GM13977 (cell line): ENCODE measurements around the gene COA6.

ENCODE experiments used
- DNase-seq: peaks from one replicate; pipeline ENCODE4 v3.0.0; 2012; ENCODE audit warnings: low spot score
- CTCF ChIP-seq: IDR thresholded peaks from 2 replicates; pipeline ENCODE4 v1.5.1; 2012; ENCODE audit warnings: mild to moderate bottlenecking, control low read depth; ENCODE audit not compliant: insufficient read depth; ENCODE audit errors: extremely low read depth, missing control alignments
- in situ Hi-C: fragments of 300-500 bp; cut with MboI; formaldehyde crosslinking; loops from one replicate; pipeline ENCODE4 v1.12.0; 2022; ENCODE audit warnings: low sequenced_read_pairs, low pct_unique_long_range_greater_than_20kb, mixed read lengths, inconsistent platforms; ENCODE audit not compliant: unreplicated experiment

Gene COA6

GRCh38 chr1:234408757-234409156 is 35.5 kb downstream of the COA6 start:
- TF ChIP-seq CTCF, result no peak
- DNase-seq, result no peak
- in situ Hi-C loops, result no loop called here

GRCh38 chr1:234409328-234409727 is 36.1 kb downstream of the COA6 start:
- in situ Hi-C loops, result no loop called here
- DNase-seq, result no peak
- TF ChIP-seq CTCF, result peak; percentile 24

DNA sequence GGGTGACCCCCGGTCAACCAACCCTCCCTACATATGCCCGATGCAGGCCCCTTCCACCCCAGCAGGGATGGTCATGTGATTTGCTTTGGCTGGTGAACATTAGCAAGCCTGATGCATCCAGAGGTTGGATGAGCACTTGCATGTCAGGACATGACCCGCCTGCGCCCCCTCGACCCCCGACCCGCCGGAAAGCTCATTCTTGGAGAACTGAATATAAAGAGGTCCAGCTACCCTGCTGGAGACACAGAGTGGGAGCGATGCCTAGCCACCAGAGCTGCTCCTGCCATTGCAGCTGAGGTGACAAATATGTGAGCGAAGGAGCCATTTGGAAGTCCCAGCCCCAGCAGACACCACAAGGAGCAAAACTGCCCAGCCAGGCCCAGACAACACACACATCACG is 39.6 kb downstream of the COA6 start:
- no peak for TF ChIP-seq CTCF
- in situ Hi-C loops, result no loop called here

DNA sequence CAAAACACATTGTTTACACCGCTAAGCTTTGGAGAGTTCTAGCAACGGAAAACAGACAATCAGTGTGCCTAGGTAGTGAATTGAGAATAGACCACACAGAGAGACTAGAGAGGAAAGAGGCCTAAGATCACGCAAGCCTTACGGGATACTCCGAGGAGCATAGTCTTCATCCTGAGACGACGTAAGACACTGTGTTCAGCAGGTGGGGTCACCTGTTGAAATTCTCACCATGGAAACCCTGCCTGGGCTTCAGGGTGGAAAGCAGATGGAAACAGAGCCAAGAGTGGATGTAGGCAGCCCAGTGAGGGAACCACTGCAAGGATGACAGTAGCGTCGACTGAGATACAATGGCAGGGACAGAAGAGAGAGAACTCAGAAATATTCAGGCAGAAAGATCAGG is 40.2 kb downstream of the COA6 start:
- no peak for DNase-seq
- no peak for TF ChIP-seq CTCF
- in situ Hi-C loops, result no loop called here

More for the DNA sequence above, 39.6 kb downstream of the COA6 start:
- DNase-seq, result no peak

GRCh38 chr1:234413990-234414389 is 40.7 kb downstream of the COA6 start:
- in situ Hi-C loops, result no loop called here
- TF ChIP-seq CTCF, result no peak
- DNase-seq, result no peak

DNA sequence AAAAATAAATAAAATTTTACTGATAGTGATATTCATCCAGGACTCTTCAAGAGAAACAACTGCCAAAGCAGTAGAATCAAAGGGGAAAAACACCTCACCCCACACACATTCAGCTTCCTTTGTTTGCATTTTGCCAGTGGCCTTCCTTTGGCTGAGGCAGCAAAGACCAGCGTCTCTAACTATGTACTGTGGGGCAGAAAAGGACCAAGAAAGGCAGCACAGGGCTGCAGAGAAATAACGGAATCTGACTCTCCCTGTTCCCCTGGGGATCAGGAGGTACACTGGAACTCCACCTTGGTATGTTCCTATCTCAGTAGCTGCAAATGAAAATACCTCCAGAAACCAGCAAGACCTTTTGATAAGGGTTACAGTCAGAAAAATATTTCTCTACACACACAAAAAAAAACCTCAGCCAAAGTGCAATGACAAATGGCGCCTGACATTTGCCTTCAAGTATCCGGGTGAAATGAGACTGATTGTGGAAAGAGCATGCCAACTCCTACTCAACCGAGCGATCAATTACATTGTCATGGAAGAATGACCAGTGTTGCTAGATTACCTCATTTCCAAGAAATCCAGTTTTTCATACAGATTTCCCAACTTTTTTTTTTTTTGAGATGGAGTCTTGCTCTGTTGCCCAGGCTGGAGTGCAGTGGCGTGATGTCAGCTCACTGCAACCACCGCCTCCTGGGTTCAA is 54.8 kb downstream of the COA6 start:
- in situ Hi-C loops, result no loop called here
- DNase-seq, result no peak

More for the DNA sequence above, 54.8 kb downstream of the COA6 start:
- no peak for TF ChIP-seq CTCF
